Stromal cell of bone marrow (primary cell): Measurements from ENCODE around the gene UNG.

Experiments
- DNase-seq: peaks from one replicate; pipeline ENCODE4 v3.0.0-alpha.2; 2012; ENCODE audit warnings: low read depth

Gene UNG

DNA sequence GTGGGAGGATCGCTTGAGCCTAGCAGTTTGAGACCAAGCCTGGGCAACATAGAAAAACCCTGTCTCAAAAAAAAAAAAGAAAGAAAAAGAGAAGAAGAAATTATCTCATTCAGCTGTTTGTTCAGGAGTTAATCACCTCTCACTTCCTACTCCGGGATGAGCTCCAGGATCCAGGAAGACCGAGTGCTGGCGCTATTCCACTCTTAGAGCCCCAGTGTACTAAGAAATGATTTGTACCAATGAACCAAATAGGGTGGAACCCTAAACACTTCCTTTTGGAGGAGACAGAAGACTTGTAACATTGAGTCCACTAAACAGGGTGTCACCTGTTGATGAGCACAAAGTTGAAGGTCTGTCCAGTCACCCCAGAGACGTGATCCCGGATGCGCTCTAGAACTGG lies 7.7 kb upstream of the UNG start:
- DNase-seq = no peak

DNA sequence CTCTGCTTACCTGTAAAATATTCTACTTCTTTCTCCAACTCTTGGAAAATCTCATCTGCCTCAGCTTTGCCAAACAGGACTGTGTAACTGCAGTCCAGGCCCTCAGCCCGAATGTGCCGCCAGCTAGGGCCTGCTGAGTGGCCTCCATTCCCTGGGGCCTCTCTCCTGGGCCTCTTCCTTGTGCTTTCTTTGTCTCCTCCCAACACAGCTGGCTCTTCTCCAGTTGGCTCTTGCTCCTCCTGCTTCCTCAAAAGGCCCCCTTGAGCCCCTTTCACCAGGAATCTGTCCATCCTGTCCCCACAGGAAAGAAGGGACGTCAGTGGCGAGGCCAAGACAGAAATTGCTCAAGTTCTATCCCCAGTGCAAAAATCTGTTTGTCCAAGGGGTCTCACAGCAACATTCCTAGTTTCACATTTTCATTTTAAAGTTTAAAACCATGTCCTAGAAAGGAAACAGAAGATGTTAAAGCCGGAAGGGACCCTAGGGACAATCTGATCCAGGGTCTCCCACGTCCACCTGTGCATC lies 4.8 kb upstream of the UNG start:
- DNase-seq = no peak

DNA sequence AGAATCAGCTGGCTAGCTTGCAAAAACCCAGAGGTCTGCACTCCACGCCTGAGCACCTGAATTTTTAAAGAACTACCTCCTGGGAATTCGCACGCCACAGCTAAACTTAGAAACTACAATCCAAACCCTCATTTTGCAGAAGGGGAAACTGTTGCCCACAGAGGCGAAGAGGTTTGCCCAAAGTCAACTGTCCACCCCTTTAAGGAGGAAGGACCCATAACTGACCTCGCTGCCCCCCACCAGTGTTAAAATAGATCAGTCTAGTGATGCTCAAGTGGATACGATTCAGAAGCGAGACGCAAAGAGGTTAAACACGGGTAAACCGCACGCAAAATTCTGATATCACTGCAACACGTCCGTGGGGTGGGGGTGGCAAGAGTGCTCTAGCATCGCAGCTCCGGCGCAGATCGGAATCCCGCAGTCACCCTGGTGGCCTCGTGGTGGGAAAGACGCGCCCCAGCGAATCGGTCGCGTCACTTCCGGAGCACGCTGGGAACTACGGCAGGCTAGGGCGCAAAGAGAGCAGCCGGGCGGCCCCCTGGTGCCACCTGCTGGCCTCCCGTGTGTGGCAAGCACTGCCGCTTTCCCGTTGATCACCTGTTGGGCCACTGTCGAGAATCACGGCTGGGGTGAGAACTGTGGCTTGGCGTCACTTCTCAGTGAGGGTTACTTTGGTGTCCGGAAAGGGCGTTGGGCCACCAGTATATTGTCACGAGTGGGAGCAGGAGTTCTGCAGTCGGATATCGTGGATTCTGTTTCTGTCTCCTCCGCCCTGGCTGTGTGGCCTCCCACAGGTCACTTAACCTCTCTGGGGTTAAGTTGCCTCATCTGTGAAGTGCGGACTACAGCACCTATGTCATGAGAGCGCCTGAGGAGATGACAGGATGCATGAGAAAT lies 4.1 kb upstream of the UNG start, which contains the start of gene ALKBH2:
Gene ALKBH2 (minus strand): TSS at position 451 of the 897 bp plus-strand sequence. CDS start 686 bp downstream, outside the sequence.
- DNase-seq = peak; percentile 81

DNA sequence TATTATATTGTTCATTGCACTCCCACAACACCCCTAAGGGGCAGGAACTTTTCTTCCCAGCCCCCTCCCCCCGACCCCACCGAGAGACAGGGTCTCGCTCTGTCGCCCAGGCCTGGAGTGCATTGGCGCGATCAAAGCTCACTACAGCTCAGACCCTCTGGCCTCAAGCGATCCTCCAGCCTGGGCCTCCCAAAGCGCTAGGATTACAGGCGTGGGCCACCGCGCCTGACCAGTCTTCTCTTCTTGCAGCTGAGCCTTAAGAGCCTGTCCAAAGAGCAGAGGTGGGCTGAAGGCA lies 310 bp upstream of the UNG start:
- no peak for DNase-seq

DNA sequence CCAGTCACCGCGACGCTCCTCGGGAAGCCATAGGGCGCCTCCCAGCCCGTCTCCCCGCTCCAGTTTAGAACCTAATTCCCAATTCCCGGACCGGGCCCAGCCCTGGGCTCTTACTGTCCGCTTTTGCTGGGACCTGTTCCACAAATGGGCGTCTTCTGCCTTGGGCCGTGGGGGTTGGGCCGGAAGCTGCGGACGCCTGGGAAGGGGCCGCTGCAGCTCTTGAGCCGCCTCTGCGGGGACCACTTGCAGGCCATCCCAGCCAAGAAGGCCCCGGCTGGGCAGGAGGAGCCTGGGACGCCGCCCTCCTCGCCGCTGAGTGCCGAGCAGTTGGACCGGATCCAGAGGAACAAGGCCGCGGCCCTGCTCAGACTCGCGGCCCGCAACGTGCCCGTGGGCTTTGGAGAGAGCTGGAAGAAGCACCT lies 797 bp downstream of the UNG start:
- peak; percentile 39 for DNase-seq

DNA sequence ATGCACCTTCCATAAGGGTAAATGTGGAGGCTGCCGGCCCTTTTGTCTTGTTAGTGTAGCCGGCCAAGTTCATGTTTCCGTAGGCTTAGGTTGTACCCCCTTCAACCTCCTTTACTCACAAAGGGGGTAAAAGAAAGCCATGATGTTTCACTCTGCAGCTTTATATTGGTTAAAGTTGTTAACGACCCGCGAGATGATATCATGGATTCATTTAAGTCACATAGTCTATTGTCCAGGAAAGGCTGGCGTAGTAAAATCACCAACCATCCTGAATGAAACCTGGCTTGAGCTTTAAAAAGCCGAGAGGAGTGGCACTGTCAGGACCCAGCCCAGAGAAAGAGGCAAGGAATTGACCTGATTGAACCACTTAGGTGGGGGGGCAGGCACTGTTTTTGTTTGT lies 1.3 kb downstream of the UNG start:
- no peak for DNase-seq

DNA sequence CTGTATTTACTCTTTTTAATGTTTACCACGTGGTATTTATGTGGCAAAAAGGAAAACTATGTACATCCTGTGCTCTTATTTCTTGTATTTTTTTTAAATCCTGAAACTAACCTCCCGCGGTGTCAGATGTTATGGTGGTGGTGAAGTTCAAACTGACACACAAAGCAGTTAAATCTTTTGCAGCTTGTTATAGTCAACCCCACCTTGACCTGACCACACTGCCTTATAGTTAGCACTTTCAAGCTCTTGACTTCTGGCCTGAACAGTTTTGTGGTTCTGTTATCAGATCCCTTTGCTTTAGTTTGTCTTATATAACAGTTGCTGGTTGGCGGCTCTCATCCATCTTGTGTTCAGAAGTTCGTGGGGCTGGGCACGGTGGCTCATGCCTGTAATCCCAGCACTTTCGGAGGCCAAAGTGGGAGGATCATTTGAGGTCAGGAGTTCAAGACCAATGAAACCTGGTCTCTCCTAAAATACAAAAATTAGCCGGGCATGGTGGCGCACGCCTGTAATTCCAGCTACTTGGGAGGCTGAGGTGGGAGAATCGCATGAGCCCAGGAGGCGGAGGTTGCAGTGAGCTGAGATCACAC lies 2.1 kb downstream of the UNG start:
- no peak for DNase-seq

DNA sequence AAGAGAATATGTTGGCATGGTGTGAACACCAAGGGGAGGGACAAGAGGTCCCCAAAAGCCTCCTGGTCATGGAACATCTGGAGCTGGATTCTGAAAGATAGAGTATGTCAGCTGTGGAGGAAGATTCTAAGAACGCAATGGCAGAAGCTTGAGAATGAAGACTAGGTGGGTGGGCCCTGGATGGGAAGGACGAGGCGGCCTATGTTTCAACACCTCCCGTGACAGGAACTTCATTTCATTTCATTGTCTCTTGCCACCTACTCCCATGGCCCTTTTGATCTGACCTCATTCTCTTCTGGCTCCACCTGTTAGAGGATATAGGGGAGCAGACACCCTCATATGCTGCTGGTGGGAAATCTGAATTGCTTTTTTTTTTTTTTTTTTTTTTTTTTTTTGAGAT lies 3.3 kb downstream of the UNG start:
- no peak for DNase-seq

DNA sequence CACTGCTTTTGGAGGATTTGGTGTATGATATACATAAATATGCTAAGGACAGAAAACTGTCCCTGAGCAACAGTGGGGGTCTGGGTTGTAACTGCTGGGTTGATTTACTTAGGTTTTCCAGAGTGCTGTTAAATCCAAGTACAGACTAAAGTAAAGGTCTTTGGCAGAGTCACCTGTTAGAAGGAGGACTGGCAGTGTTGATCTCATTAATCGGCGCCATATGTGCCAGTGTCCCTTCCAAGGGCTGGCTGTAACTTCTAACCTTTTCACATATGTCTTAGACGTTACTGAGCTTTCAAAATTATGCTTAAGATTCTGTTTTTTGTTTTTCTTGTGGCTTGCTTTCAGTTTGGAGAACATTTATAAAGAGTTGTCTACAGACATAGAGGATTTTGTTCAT lies 5.1 kb downstream of the UNG start:
- DNase-seq = no peak

DNA sequence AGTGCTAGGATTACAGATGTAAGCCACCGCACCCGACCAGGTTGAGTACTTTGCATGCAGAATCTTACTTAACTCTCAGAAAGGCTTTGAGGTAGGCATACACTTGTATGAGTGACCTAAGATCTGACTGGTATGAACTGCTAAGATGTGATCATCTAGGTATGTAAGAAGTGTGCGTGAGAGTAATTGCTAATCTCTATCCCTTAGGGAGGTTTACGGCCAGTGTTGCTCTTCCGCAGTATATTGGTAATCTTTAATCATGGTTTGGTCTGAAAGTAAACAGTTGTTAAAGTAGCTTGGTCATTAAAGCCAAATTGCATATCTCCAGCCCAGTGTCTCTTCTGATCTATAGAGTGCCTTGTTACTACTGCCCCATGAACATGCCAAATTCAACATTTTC lies 7.8 kb downstream of the UNG start:
- DNase-seq = no peak

DNA sequence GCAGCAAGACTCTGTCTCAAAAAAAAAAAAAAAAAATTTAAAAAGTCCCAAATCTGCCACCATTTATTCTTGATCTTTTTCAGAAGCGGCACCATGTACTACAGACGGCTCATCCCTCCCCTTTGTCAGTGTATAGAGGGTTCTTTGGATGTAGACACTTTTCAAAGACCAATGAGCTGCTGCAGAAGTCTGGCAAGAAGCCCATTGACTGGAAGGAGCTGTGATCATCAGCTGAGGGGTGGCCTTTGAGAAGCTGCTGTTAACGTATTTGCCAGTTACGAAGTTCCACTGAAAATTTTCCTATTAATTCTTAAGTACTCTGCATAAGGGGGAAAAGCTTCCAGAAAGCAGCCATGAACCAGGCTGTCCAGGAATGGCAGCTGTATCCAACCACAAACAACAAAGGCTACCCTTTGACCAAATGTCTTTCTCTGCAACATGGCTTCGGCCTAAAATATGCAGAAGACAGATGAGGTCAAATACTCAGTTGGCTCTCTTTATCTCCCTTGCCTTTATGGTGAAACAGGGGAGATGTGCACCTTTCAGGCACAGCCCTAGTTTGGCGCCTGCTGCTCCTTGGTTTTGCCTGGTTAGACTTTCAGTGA lies 12.5 kb downstream of the UNG start:
- DNase-seq = no peak

DNA sequence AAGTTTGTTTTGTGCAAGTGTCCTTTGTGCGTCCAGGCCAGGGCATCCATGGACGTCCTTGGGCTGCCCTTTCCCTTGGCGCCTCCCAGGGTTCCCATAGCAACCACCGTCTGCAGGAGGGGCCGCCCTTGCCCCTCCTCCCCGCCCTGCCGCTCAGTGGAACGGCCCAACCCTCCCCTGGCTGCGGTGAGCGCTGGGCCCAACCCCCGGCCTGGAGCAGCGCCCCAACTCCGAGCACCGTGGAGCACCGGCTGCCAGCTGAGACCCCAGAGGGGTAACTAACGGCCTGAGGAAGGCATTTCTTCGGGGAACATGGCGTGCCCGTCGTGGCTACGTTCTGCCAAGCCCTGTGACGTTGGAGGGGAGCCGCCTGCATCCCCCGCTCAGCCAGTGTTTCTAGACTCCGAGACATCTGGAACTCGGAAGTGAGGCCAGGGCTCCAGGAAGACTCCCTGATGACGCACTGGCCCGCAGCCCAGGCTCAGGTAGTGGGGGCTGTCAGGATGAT lies 13.6 kb downstream of the UNG start:
- DNase-seq = peak; percentile 75

DNA sequence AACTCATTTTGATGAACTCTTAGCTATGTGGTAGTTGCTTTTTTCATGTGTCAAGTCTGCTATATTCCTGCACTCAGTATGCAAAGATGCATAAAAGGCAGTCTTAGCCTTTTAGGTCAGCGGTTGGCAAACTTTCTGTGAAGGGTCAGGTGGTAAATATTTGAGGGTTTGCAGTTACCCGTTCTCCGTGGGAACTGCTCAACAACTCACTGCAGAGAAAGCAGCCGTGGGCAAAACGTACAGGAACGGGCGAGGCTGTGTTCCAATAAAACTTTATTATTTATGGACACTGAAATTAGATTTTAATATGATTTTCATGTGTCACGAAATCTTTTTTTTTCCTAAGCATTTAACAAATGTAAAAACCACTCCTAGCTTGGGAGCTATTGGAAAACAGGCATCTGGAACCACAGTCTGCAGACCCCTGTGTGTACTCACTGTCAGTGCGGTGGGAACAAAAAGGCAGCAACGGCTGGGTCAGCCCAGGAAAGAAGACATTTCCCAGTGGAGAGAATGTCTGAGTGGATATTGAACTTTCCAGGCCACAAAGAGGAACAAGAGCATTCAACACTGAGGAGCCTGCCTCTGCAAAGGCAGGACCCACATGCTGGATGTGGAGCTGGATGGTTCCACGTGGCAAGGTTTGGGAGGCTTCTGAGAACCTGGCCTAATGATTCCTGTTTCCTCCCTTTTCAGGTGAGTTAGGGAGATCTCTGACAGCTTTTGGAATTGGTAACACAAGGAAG lies 15.5 kb downstream of the UNG start:
- no peak for DNase-seq

DNA sequence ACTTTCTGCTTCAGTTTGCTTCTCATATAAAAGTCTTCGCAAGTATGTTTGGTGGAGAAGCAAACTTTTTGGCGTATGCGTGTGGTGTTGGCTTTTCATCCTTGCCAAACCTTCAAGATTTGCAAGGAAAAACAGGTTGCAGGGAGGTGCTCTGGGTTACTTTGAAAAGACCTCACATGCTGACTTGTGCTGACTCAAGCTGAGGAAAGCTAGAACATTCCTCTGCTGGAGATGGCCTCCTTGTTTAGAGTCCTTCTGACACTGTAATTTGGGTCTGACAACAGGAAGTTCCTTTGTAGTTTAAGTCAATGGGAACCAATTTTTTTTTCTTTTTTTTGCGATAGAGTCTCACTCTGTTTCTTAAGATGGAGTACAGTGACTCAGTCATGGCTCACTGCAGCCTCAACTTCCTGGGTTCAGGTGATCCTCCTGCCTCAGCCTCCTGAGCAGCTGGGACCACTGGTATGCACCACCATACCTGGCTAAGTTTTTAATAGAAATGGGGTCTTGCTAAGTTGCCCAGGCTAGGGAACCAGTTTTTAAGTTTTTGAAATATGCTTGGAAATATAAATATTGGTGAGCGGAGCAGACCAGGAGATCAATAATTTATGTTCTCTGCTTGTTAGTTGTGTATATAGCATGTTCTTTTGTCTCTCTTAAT lies 16.4 kb downstream of the UNG start:
- no peak for DNase-seq

DNA sequence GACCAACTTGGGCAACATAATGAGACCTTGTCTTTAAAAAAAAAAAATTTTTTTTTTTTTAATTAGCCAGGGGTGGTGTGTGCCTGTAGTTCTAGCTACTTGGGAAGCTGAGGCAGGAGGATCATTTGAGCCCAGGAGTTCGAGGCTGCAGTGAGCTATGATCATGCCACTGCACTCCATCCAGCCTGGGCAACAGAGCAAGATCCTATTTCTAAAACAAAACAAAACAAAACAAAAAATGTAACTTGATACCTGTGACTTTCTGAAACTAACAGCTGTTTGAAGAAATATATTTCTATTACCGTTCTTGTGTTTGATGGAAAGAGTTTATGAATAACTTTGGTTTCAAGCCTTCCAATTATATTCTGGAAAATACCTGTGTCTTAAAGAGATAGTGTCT lies 17.2 kb downstream of the UNG start:
- no peak for DNase-seq

DNA sequence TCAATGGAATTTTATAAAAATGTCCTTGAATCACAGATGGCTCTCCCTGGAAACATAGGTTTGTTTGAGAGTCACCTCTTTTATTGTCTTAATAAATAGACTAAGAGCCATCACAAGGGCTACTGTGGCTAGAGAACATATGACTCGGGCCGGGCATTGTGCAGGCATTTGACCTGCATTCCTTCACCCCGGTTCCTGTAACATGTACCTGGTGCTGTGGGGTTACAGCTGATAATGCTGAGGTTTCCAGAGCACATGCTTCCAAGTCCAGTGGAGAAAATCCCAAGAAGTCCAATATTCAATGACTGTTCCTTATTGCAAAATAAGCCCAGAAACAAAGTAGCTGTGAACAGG lies 18.0 kb downstream of the UNG start:
- DNase-seq = no peak

DNA sequence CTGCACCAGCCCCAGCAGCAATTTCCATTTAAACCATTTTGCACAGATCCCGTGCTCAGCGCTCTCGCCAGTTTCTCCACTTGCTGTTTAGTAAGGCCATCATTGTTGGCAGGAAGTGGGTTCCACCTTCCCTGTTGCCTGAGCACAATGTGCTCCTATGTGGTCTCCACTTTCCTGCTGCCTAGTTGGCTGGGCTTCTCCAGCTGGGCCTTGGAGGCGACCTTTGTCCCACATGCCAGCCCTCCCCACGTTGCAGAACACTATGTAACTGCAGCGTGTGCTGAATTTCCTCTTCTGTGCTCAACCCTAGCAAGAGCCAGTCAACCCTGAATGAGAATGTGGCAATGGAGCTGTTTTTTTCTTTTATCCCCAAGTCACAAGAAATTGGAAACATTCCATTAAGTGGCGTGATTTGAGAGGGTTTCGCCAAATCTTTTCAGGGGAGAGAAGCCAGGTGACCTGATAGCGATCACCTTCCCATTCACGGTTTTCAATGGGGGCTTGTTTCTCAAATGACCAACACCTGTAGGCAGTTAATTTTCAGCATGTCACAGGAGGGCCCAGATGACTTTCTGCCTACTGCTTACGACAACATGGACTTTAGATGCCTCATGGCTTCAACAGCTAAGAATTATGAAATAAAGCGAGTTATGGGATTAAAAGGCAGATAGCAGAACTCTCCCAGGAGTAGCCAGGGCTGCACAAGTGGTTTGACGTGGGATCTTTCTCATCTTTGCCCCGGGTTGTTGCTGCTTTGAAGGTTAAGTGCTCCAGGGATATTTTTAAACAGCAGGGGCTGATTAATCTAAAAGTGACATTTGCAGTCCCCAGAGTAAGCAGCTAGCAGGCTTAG lies 18.6 kb downstream of the UNG start, which contains the start of gene ACACB:
Gene ACACB (plus strand): TSS at position 830 of the 853 bp plus-strand sequence. CDS start 22,819 bp downstream, outside the sequence.
- no peak for DNase-seq

DNA sequence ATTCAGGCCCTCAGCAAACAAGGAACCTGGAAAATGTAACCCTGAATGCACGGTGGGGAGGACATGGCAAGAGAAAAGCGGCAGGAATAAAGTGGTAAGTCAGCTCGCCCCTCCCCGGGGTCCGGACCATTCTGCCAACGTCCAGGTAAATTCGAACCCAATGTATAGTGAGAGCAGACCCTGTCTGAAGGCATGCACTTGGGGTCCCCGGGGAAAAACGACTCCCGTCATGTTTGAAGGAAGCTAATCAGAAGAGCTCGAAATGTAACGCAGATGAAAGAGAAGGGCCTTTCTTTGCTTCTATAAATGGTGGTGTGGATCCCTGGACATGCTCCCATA lies 19.2 kb downstream of the UNG start:
- no peak for DNase-seq

DNA sequence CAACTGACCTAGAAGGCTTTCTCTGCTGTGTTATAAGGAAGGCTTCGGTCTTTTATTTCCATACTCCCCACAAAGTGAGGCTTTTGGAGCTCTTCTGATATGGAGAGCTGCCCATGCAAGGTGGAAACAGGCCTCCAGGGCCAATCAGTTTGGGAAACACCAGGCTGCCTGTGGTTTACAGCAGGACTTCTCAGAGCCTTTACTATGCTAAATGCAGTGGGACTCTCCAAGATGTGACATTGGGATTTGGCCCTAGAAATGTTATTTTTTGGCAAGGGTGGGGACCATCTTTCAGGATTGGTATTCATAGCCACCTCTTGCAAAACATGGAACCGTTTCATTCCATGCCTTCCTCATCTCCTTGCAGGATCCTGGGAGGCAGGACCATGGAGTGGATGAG lies 22.7 kb downstream of the UNG start:
- DNase-seq = no peak

DNA sequence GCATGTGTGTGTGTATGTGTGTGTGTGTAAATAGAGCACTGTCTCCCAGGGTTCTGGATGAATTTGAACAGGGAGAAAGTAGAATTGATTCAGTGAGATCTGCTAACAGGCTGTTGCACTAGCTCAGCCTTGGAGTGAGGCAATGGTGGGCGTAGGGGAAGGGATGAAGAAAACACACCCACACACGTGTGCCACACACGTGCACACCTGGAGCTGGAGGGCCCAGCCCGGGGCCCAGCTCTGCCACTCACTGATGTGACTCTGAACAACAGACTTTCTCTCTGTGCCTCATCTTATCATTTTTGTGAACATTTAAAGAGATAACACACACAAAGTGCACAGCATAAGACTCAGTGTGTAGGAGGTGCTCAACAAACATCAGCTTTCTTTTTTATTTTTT lies 23.2 kb downstream of the UNG start:
- no peak for DNase-seq

DNA sequence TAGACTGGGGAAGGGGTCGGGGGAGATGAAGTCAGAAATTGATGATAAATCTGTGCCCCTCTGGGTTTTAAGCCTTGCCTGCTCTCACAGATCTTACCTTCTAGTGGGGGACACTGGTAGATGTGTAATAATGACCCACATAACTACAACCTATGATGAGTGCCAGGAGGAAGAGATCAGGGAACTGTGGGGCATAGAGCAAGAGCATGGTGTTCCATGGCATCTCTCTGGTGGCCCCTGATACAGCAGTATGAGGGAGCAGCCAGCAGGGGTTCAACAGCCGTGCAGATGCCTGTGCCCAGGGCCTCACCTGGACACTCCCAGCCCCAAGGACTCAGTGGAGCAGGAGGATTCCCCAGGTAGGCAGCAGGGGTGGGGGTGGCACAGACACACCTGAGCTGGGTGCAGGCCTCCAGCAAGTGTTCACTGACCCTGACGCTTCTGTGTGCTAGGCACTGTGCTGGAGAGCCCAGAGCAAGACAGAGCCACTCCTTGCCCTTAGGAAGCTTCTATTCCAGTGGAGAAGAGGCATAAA lies 24.0 kb downstream of the UNG start:
- DNase-seq = no peak
